Measurements from ENCODE around the gene ARHGAP22. TPM values are rescaled to one million over a fixed set of nuclear protein-coding genes. Genes with fewer than 3 reads are reported as not detected.

The ARHGAP22 gene
- total and polyA plus RNA-seq, 2 donors (not counting 1 experiment from before 2014, with no cell fraction given), result 10.4 to 75.5 TPM

DNA sequence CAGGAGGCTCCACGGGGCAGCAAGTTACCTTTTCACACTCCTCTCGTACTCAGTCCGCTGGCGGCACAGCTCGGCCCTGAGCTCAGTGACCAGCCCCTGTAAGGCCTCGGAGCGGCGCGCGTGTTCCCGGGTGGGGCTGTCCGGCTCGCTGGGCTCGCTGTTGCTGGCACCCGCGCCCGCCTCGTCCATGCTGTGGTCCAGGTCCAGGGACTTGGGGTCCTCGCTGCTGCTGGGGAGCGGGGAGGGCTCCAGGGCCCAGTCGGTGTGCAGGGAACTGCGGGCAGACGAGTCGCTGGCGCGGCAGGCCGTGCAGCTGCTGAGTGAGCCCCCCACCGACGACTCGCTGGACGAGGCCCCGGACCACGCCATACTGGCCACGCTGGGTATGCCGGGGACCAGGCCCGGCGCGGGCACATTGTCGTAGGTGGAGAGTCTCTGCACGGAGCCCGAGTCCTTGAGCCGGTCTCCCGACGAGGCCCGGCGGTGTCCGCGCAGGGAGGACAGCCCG lies 154.6 kb downstream of the ARHGAP22 start:
- no peak overlapping the region for H2AFZ ChIP-seq (ENCODE audit: low read length)
- peaks cover 5% of the 10 kb centered on the region for H3K4me1 ChIP-seq (ENCODE audit: control insufficient read depth, extremely low read depth, insufficient read depth, low read length)
- H4K20me1 ChIP-seq (ENCODE audit: control insufficient read depth, extremely low read depth, insufficient read depth, low read length), result no peaks in the 10 kb centered on the region
- no peak overlapping the region for H3K27ac ChIP-seq (ENCODE audit: insufficient read depth, low read length)
- H3K79me2 ChIP-seq (ENCODE audit: control insufficient read depth, insufficient read depth, low read length), result peaks cover 6% of the 10 kb centered on the region
- H3K4me2 ChIP-seq (ENCODE audit: extremely low read depth, insufficient read depth, low read length), result no peak overlapping the region
- no peaks in the 10 kb centered on the region for H3K9me3 ChIP-seq (ENCODE audit: control insufficient read depth, insufficient read depth, low read depth, low read length)
- no peak overlapping the region for H3K4me3 ChIP-seq (replicated peaks in 1 of 4; ENCODE audit: control extremely low read depth in 1 of 4, insufficient read depth in 1 of 4, low read depth in 3 of 4, low read length in 4 of 4)
- DNase-seq (ENCODE audit: low read depth in 2 of 2), result no peak
- peaks cover 17% of the 10 kb centered on the region for H3K36me3 ChIP-seq (ENCODE audit: control insufficient read depth, insufficient read depth, low read length)
- no peaks in the 10 kb centered on the region for H3K27me3 ChIP-seq (ENCODE audit: control insufficient read depth, insufficient read depth, low read length)
- H3K9ac ChIP-seq (ENCODE audit: insufficient read depth, low read length), result no peak overlapping the region
- TF ChIP-seq, protein P1, sequence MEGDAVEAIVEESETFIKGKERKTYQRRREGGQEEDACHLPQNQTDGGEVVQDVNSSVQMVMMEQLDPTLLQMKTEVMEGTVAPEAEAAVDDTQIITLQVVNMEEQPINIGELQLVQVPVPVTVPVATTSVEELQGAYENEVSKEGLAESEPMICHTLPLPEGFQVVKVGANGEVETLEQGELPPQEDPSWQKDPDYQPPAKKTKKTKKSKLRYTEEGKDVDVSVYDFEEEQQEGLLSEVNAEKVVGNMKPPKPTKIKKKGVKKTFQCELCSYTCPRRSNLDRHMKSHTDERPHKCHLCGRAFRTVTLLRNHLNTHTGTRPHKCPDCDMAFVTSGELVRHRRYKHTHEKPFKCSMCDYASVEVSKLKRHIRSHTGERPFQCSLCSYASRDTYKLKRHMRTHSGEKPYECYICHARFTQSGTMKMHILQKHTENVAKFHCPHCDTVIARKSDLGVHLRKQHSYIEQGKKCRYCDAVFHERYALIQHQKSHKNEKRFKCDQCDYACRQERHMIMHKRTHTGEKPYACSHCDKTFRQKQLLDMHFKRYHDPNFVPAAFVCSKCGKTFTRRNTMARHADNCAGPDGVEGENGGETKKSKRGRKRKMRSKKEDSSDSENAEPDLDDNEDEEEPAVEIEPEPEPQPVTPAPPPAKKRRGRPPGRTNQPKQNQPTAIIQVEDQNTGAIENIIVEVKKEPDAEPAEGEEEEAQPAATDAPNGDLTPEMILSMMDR (conservative IDR thresholded peaks at IDR 0.05 in 1 of 2, IDR thresholded peaks at IDR 0.05 in 1 of 2; ENCODE audit: low read depth in 1 of 2, low read length in 2 of 2), result no peak
- TF ChIP-seq EZH2 (IDR thresholded peaks at IDR 0.05; ENCODE audit: low read length, missing control alignments), result no peak

DNA sequence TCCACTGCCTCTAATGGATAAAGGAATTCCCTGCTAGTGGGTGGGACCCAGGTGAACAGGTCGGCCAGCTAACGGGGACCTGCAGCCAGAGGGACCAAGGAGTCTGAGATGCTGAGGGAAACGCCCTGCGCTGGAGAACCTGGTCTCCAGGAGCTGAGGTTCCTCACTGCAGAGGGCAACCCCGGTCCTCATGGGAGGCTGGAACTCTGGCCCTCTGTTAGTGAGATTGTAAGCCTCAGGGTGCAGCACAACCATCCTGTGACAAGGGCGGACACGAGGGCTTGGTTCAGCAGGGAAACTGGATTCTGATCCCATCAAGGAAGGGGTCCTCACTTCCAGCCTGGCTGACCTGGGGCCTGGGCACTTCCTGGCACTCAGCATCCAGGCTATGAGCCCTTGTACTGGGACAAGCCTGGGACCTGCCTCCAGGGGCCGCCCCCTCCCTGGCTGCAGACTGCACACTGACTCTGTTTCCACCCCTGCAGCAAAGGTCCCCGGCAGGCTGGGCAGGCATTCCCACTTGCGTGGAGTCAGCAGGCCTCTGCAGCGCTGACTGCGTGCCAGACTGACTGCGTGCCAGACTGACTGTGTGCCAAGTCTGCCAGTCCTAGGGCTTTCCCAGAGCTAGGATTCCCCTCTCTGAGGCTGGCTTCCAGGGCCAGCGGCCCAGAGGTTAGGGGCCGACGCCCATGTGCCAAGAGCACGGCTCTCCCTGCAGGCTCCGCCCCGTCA lies 155.2 kb downstream of the ARHGAP22 start:
- Histone ChIP-seq H3K4me1 (ENCODE audit: control insufficient read depth, extremely low read depth, insufficient read depth, low read length) (peaks cover 5% of the 10 kb centered on the region), H3K79me2 (ENCODE audit: control insufficient read depth, insufficient read depth, low read length) (peaks cover 6% of the 10 kb centered on the region), H3K4me3 (replicated peaks in 1 of 4; ENCODE audit: control extremely low read depth in 1 of 4, insufficient read depth in 1 of 4, low read depth in 3 of 4, low read length in 4 of 4) (no peak overlapping the region), H3K27me3 (ENCODE audit: control insufficient read depth, insufficient read depth, low read length) (no peaks in the 10 kb centered on the region), H4K20me1 (ENCODE audit: control insufficient read depth, extremely low read depth, insufficient read depth, low read length) (no peaks in the 10 kb centered on the region), H2AFZ (ENCODE audit: low read length) (no peak overlapping the region), H3K27ac (ENCODE audit: insufficient read depth, low read length) (no peak overlapping the region), H3K4me2 (ENCODE audit: extremely low read depth, insufficient read depth, low read length) (no peak overlapping the region), H3K9me3 (ENCODE audit: control insufficient read depth, insufficient read depth, low read depth, low read length) (no peaks in the 10 kb centered on the region), H3K9ac (ENCODE audit: insufficient read depth, low read length) (no peak overlapping the region), H3K36me3 (ENCODE audit: control insufficient read depth, insufficient read depth, low read length) (peaks cover 19% of the 10 kb centered on the region)
- no peak for DNase-seq (ENCODE audit: low read depth in 2 of 2)
- TF ChIP-seq, protein P1 (conservative IDR thresholded peaks at IDR 0.05 in 1 of 2, IDR thresholded peaks at IDR 0.05 in 1 of 2; ENCODE audit: low read depth in 1 of 2, low read length in 2 of 2), result no peak
- TF ChIP-seq EZH2 (IDR thresholded peaks at IDR 0.05; ENCODE audit: low read length, missing control alignments), result no peak

DNA sequence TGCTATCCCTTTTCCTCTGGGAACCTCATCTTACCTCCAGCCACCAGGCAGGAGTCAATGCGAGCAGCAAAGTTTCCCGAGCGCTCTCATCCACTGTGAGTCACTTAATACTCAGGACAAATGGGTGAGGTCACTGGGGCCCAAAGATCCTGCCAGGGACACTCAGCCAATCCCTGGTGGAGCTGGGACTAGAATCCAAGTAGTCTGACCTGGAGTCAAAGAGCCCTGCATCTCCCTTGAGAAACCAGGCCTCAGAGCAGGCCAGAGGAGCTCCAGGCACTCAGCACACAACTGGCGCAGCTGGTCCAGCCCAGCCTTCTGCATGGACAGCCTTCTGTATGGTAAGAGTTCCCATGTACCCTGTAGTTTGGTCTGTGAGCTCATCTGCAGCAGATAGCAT lies 156.1 kb downstream of the ARHGAP22 start:
- Histone ChIP-seq H3K4me2 (ENCODE audit: extremely low read depth, insufficient read depth, low read length) (no peak overlapping the region), H3K9ac (ENCODE audit: insufficient read depth, low read length) (no peak overlapping the region), H3K79me2 (ENCODE audit: control insufficient read depth, insufficient read depth, low read length) (peaks cover 6% of the 10 kb centered on the region), H3K27me3 (ENCODE audit: control insufficient read depth, insufficient read depth, low read length) (no peaks in the 10 kb centered on the region), H3K36me3 (ENCODE audit: control insufficient read depth, insufficient read depth, low read length) (peaks cover 21% of the 10 kb centered on the region), H4K20me1 (ENCODE audit: control insufficient read depth, extremely low read depth, insufficient read depth, low read length) (no peaks in the 10 kb centered on the region), H2AFZ (ENCODE audit: low read length) (no peak overlapping the region), H3K27ac (ENCODE audit: insufficient read depth, low read length) (no peak overlapping the region), H3K4me1 (ENCODE audit: control insufficient read depth, extremely low read depth, insufficient read depth, low read length) (peaks cover 5% of the 10 kb centered on the region), H3K9me3 (ENCODE audit: control insufficient read depth, insufficient read depth, low read depth, low read length) (no peaks in the 10 kb centered on the region), H3K4me3 (replicated peaks in 1 of 4; ENCODE audit: control extremely low read depth in 1 of 4, insufficient read depth in 1 of 4, low read depth in 3 of 4, low read length in 4 of 4) (no peak overlapping the region)
- no peak for TF ChIP-seq EZH2 (IDR thresholded peaks at IDR 0.05; ENCODE audit: low read length, missing control alignments)
- TF ChIP-seq, protein P1 (conservative IDR thresholded peaks at IDR 0.05 in 1 of 2, IDR thresholded peaks at IDR 0.05 in 1 of 2; ENCODE audit: low read depth in 1 of 2, low read length in 2 of 2), result no peak
- peak; percentile 56 to 58 for DNase-seq (ENCODE audit: low read depth in 2 of 2)
